GM18868 (cell line): Measurements from ENCODE around the gene CCDC83.
A peak's percentile ranks its signal among the peaks of the same experiment; 100 is the strongest.
"Not testable (repeated sequence)": the region's sequence is repeated elsewhere in the genome, so short reads cannot be mapped to it uniquely, and the experiment has no call there.

ENCODE experiments used
- ATAC-seq: cut with Tn5 transposase; IDR thresholded peaks from one replicate; pipeline ENCODE4 v1.9.1; 2021; ENCODE audit warnings: mild to moderate bottlenecking, moderate library complexity; ENCODE audit not compliant: unreplicated experiment

The CCDC83 gene

DNA sequence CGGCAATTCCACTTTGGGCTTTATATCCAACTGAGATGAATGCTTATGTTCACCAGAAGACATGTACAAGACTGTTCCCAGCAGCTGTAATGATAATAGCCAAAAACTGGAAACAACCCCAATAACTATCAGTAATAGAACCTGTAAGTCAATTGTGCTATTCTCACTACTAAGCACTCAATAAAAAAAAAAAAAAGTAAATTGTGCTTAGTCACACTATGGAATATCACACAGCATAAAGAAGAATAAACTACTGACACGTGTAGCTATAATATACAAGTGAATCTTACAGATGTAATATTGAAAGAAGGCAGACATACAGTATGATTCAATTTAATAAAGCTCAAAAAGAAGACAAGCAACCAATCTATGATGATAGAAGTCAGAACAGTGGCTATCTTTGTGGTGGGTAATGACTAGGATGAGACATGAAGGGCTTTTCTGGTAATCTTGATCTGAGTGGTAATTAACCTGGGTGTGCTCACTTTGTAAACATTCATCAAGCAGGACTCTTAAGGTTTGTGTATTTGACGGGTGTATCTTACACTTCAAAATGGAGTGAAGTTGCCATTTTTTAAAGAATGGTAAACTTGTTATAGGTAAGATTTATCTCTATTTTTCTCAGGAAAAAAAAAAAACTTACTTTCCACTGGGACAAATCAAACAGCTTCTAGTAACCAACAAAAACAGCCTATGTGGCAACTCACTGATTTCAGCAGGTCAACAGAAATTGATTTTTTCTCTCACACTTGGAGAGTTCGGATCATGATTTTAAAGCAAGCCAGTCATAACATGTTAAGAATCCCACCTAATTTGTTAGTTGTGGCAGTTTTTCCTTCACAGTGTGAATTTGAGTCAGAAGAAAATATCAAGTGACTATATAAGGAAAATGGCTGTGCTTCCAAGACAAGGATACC is 84.2 kb downstream of the CCDC83 start:
- ATAC-seq: no peak

DNA sequence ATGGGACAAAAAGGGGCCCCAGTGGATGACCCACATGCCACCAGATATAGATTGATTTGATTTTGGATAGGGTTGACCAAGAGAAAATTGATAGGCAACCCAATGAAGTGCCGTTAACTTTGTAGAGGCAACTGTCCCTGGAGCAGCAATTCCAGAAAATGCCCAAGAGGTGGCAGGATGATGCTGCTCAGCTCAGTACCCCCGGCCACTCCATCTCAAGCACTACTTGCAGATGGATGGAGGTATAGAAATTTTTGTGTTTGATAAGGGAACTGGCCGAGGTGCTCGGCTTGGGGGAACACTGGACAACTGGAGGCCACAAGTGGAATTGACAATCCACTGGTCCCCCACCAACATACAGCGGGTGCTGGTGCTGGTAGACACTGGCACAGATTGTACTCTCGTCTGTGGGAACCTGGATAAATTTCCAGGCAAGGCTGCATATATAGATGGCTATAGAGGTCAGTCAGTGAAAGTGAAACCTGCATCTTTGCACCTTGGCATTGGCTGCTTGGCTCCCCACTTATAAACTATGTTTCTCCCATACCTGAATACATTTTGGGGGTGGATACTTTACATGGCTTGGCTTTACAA is 86.3 kb downstream of the CCDC83 start:
- peak; percentile 76 for ATAC-seq

DNA sequence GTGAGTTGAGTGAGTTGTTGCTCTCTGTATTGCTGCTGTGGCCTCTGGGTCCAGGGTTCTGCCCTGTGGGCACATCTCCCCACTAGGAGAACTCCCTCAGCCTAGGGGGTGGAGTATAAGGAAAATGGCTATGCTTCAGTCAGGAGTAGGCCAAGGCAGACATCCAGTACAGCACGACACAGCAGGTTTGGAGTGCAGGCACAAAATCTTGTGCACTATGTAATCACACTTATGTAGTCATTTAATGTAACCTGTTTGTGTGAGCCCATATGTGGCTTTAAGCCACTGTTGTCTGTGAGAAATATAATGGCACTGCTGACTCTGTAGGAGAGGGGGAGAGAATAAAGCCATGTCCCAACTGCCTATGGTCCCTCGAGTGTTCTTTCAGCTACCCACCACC is 90.1 kb downstream of the CCDC83 start:
- ATAC-seq: no peak

DNA sequence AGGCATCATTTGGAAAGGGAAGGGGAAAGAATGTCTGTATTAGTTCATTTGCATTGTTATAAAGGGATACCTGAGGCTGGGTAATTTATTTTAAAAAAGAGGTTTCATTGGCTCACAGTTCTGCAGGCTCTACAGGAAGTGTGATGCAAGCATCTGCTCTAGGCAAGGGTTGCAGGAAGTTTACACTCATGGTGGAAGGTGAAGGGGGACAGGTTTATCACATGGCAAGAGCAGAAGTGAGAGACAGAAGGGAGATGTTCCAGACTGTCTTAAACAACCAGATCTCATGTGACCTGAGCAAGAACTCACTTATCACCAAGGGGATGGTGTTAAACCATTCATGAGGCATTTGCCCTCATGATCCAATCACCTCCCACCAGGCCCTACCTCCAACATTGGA is 90.6 kb downstream of the CCDC83 start:
- ATAC-seq: no peak

DNA sequence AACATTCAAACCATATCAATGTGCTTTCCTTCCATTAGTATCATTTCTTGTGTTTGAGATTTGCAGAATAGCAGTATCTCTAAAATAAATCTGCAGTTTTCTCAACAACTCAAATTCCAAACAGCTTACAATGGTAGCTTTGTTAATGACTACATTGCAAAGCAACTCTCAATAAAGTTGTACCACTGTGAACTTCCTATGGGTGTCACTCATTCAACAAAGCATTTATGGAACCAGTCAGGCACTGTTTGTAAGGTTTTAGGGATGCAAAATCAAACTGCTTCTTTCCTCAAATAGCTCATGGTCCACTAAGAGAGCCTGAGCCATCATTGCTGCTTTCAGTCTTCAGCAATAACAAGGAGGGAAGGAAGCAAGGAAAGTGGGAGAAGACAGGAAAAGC is 91.0 kb downstream of the CCDC83 start:
- no peak for ATAC-seq

DNA sequence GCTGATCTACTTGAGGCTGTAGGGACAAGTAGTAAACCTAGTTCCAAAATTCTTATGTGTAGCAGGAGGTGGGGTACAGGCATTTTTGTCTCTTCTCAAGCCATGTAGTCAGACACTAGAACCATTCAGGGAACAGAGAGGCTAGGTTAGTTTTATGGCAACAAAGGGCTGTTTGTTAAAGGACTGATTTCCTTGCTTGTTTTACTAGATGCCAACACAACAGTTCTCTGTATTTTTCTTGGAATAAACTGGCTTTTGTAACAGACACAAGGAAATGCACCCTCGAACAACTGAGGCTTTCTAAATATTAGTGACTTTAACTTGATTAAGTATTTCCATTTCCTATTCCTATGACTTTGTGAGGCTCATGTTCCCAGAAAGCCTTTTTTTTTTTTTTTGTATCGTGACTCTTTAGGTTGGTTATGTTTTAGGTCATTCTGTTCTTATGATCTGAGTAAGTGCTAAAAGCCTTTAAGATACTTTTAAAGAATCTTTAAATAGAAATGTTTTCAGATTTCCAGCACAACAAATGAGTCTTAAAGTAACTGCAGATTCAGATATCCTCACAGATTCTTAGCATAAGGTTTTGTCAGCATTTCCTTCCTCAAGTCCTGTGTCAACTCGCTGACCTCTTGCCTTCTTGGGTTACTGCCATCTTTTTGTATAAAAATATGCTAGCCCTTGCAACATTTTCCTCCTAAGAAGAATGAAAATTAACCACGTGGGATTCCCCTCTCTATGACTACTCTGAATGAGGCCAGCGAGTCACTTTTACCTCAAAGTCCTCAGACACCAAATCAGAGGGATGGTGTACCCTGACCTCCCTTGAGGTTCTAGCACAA is 92.5 kb downstream of the CCDC83 start:
- ATAC-seq: peak; percentile 68

DNA sequence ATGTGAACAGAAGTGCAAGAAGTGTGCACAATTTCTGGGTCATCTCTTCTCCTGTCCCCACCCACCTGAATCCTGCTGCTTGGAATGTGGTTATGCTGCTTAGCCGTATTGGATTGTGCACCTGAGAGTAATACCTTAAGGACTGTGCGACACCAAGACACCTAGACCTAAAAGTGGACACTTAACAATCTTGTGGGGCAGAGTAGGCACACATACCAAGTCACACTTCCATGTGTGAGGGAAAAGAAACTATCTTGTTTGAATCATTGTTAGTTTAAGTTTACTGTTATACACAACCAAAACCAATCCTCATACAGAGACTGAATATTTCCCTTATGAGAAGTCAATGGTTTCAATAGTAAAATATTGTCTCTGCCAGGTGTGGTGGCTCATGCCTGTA is 93.7 kb downstream of the CCDC83 start:
- ATAC-seq: peak; percentile 37

DNA sequence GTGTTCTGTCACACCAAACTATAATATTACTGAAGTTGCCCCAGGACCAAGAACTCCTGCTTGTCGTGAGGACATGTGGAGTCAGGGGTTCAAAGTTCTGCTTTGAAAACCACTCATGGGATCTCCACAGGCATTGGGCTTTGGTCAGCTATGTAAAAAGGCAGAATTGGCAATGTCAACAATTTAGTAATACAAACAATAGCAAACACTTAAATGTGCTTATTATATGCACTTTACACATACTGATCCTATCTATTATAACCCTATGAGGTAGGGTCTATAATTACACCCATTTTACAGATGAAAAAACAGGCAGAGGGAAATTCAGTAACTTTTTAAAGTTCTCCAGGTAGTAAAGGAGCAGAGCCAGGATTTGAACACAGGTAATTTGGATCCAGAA is 94.6 kb downstream of the CCDC83 start:
- ATAC-seq: no peak

DNA sequence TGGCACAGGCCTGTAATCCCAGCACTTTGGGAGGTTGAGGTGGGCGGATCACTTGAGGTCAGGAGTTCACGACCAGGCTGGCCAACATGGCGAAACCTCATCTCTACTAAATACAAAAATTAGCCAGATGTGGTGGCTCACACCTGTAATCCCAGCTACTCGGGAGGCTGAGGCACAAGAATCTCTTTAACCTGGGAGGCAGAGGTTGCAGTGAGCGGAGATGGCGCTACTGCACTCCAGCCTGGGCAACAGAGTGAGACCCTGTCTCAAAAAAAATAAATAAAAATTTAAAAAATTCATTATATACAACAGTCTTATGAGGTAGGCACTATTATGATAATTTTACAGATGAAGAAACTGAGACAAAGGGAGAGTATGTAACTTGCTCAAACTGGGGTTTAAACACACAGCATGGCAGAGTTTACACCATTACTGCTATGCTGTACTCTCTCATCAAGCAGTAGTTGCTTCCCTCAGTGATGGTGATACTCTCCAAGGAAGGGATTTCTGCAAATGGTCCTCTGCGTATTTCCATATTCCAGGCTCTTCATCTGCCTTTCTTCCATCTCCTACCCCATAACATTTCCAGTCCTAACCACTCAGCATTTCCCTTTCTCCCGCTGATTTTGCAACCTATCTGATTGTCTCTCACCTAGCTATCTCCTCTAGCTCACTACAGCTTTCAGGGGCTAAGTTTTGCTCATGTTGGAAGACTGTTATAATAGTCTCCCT is 95.3 kb downstream of the CCDC83 start:
- ATAC-seq: no peak

DNA sequence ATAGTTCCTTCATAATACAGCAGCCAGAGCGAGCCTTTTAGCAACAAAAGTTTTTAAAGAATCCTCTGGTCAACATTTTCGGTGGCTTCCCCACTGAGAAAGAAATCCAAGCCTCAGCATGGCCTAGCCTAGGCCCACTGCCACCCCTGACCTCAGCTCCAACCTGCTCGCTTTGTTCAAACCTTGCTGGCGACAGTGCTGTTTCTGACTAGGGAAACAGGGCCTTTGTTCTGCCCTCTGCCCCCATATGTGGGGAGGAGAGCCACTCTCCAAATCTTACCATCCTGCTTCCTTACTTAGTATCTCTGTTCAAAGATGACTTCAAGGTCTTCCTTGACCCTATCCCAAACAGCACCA is 95.8 kb downstream of the CCDC83 start:
- no peak for ATAC-seq

DNA sequence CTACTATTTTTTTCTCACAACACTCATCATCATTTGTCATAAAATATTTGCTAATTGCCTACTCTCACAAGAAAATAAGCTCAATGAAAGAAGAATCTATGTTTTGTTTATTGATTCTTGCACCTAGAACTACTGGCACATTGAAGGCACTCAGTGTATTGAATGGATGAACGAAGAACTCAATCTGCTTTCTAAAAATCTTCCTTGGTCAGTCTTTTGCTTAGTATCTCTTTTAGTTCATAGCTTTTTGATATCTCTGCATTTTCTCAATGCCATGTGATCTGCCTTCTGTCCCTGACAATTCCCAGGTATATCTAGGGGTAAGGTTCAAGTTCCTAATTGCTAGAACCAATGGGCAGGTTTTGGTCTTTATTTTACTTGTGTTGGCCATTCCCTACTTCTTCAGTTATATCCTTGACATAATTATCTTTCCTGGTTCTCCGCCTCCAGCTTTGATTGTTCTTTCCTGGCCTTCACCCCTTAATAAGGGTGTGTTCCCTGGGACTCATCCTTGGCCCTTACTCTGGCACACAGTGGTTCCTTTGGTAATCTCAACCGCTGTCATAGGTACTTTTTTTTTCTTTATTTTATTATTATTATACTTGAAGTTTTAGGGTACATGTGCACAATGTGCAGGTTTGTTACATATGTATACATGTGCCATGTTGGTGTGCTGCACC is 96.4 kb downstream of the CCDC83 start:
- ATAC-seq: no peak

DNA sequence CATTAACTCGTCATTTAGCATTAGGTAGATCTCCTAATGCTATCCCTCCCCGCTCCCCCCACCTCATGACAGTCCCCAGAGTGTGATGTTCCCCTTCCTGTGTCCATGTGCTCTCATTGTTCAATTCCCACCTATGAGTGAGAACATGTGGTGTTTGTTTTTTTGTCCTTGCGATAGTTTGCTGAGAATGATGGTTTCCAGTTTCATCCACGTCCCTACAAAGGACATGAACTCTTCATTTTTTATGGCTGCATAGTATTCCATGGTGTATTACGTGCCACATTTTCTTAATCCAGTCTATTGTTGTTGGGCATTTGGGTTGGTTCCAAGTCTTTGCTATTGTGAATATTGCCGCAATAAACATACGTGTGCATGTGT is 96.9 kb downstream of the CCDC83 start:
- ATAC-seq: not testable (repeated sequence)

DNA sequence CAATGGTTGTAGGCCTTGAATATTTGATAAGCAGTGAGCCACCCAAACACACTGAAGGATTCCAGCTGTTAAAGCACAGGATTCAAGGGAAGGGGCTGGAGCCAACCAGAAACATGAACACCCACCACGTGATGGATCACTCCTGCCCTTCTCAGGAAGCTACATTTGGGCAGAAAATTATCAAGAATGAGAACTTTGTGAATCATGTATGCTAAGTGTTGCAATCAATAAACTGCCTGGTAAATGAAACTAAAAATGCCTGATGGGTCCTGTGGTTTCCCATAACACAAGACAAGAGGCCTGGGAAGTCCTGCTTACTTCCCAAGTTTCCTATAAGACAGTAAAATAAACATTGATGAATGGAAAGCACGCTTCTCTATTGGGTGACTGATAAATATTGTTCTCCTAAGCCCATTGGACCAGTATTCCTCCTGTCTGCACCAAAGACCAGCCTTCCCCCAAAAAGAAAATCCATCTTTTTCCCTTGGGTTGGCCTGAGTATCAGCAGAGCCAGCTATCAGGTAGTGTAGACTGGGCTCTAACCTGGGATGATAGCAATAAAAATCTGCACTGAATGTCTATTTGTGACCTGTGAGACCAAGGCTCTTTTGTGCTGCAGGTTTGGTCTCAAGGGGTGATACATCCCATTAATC is 98.4 kb downstream of the CCDC83 start:
- no peak for ATAC-seq

DNA sequence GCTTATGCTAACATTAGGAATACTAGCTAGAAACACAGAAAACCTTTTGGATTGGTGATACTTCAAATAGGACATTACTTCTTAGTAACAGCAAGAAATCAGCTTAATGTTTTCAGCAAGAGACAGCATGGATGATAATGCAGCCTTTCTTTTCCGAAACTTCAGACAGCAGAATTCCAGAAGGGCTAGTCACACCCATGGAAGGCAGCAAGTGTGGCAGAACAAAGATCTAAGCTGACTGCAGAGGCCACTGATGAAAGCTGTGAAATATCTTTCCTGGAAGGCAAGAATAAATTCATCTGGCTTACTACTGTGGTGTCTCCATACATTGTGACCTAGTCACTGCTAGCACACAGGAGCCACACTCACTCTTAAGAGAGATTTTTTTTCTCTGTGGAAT is 100.3 kb downstream of the CCDC83 start:
- no peak for ATAC-seq

DNA sequence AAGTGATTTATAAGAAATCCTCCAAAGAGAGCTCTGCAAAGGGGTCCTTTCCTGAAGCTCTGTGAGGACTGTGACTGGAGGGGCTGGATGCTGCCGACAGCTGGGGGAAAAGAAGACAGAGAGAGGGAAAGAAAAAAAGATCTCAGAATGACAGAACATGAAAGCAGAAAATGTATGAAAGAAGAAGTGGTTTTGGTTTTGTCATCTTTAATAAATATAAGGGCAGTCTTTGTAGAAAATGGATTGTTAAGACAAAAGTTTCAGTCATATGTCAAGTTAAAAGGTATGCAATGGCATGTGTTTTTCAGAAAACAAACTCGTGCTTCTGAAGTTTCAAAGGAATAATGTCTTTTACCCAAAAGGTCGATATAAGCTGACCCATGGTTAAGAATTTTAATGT is 105.5 kb downstream of the CCDC83 start:
- no peak for ATAC-seq

DNA sequence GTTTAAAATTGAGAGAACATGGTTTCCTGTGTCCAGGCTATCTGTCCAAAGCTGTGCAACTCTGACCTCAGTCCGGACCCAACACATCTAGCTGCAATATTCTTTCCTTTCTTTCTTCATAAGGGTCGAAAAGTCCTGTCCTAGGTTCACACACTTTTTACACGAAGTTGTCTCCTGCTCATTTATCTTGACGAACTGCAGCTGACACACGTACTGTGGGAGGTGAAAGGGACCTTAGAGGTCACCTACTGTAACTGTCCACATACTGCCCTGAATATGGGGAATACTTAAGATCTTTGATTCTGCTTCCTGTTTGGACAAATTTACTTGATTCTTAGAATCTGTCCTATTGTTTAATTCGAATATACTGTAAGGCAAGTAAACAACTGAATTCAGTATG is 105.9 kb downstream of the CCDC83 start:
- ATAC-seq: no peak

DNA sequence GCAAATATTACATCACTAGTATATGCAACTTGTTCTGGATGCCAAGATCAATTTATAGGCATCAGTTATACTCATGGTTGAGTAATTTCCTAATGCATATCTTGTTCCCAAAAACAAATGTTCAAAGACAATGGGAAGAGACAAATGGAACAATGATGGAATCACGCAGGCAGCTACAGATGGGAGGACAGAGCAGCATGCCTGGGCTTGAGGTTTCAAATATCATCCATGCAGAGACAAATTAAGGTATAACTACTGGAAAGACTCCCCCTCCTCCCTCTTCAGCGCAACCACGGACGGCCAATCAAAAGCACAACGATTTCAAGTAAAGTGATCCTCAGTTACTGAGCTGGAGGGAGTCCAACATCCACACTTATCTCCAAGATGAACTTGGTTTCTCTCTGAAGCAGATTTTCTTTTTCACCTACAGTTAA is 106.8 kb downstream of the CCDC83 start:
- ATAC-seq: no peak

DNA sequence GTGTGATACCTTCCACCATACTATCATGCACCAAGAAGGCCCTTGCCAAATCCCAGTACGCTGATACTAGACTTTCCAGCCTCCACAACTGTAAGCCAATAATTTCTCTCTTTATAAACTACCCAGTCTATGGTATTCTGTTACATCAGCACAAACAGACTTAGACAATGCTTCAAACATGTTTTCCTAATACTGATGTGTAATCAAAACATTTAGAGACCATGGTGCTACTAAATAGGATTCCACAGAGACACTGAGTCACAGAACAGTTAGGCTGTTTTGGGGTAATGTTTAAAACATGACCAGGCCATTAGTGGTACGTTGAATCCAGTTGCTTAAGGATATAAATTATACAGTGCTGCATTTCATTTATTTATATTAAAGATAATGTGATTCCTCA is 110.0 kb downstream of the CCDC83 start:
- ATAC-seq: no peak

DNA sequence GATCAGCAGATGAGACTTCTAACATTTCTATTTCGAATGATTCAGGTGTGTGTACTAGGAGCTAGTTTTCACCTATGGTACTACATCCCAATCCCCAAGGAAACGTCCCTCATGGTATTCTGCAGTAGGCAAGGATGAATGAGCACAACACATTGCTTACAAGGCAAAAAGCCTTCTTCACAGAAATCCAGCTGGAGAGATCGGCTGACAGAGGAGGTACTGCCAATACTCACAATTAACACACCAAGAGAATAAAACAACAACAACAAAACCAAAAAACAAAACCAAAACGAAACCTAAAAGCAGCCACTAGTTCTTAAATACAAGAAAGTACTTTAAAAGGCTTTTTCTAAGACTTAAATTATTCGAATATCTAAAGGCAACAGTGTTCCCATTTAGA is 112.3 kb downstream of the CCDC83 start:
- no peak for ATAC-seq
